WERI-Rb-1 (cell line): ENCODE data around the gene SLC10A7.

Experiments used
- DNase-seq: peaks from one replicate; pipeline ENCODE4 v3.0.0-alpha.2; 2020
- H3K27ac ChIP-seq: fragments of 250-450 bp; sonication (Bioruptor Pico); 2 replicates; pipeline ENCODE4 v1.5.1; 2020; ENCODE audit warnings: mild to moderate bottlenecking, moderate library complexity
- H3K27me3 ChIP-seq: fragments of 250-450 bp; sonication (Bioruptor Pico); 2 replicates; pipeline ENCODE4 v1.5.1; 2021; ENCODE audit warnings: mild to moderate bottlenecking, low read depth, moderate library complexity; ENCODE audit not compliant: insufficient read depth, severe bottlenecking
- H3K36me3 ChIP-seq: fragments of 250-450 bp; sonication (Bioruptor Pico); 2 replicates; pipeline ENCODE4 v1.5.1; 2020; ENCODE audit warnings: mild to moderate bottlenecking, moderate library complexity
- H3K4me3 ChIP-seq: 2 replicates; pipeline ENCODE4 v1.5.1; 2011; ENCODE audit warnings: low read depth, mild to moderate bottlenecking, control low read depth, low read length
- H3K9me3 ChIP-seq: fragments of 250-450 bp; sonication (Bioruptor Pico); 2 replicates; pipeline ENCODE4 v1.5.1; 2021; ENCODE audit warnings: mild to moderate bottlenecking, moderate library complexity; ENCODE audit not compliant: severe bottlenecking
- CTCF ChIP-seq: IDR thresholded peaks from 2 replicates; pipeline ENCODE4 v1.5.1; 2011; ENCODE audit warnings: low read depth, mild to moderate bottlenecking, control low read depth, inconsistent platforms, low read length

SLC10A7 gene

GRCh38 chr4:146534178-146534577, 12.4 kb upstream of the SLC10A7 start:
- DNase-seq: no peak
- H3K4me3 ChIP-seq: no peak overlapping the region
- no peak for TF ChIP-seq CTCF

DNA sequence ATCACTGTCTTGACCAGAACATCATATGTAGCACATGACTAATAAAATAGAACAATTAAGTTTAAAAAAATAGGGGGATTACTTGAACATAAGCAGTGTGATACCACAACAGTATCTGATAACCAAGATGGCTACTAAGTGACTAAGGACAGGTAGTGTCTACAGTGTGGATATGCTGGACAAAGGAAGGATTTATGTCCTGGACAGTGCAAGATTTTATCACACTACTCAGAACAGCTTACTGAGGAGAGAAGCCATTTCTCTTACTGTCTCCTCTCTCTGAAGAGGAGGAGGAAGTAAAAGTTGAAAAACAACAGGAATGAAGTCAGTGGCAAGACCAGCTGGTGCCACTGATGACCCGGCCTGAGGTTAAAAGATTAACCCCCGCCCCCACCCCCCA, 4.0 kb upstream of the SLC10A7 start:
- H3K36me3 ChIP-seq: peaks cover 3% of the 10 kb centered on the region; the same call in 1 of the 2 replicates
- H3K27ac ChIP-seq: peak overlapping the region; percentile 78
- H3K4me3 ChIP-seq: peak overlapping the region; percentile 23
- no peak for DNase-seq
- H3K9me3 ChIP-seq: no peaks in the 10 kb centered on the region
- no peak for TF ChIP-seq CTCF
- H3K27me3 ChIP-seq: no peaks in the 10 kb centered on the region

More at GRCh38 chr4:146534178-146534577, 12.4 kb upstream of the SLC10A7 start:
- Histone ChIP-seq H3K36me3 (no peaks in the 10 kb centered on the region), H3K9me3 (peaks cover 3% of the 10 kb centered on the region), H3K27ac (no peak overlapping the region), H3K27me3 (no peaks in the 10 kb centered on the region)

- no peak overlapping the region for H3K4me3 ChIP-seq
- TF ChIP-seq CTCF: no peak
- no peaks in the 10 kb centered on the region for H3K9me3 ChIP-seq
- H3K36me3 ChIP-seq: peaks cover 3% of the 10 kb centered on the region; the same call in 1 of the 2 replicates
- DNase-seq: no peak
- no peaks in the 10 kb centered on the region for H3K27me3 ChIP-seq
- no peak overlapping the region for H3K27ac ChIP-seq
These were observed 2.9 kb upstream of the SLC10A7 start for GRCh38 chr4:146524663-146525062.

DNA sequence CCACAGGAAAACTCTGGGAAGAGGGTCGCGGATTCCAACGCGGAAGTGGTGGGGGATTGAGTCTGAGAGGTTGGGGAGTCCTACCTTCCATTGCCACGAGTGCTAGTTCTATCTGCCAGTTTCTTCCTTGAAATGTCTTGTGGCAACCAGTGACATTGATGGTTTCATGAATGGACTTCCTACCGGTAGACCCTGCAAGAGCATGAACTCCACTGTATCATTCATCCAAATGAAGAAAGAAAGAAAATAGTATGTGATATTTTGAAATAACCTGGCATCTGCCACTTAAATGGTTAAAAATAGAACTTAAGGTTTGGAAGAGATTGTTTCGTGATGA, 1.1 kb upstream of the SLC10A7 start:
- peak overlapping the region; percentile 89 for H3K4me3 ChIP-seq
- H3K36me3 ChIP-seq: peaks cover 3% of the 10 kb centered on the region; the same call in 1 of the 2 replicates
- no peaks in the 10 kb centered on the region for H3K9me3 ChIP-seq
- no peak for TF ChIP-seq CTCF
- DNase-seq: no peak
- no peaks in the 10 kb centered on the region for H3K27me3 ChIP-seq
- peak overlapping the region; percentile 90 for H3K27ac ChIP-seq

GRCh38 chr4:146522098-146522868, 543 bp upstream of the SLC10A7 start:
- peak; percentile 95 for DNase-seq
- Histone ChIP-seq H3K9me3 (no peaks in the 10 kb centered on the region), H3K27me3 (no peaks in the 10 kb centered on the region), H3K36me3 (peaks cover 3% of the 10 kb centered on the region; the same call in 1 of the 2 replicates), H3K27ac (peak overlapping the region; percentile 90), H3K4me3 (peak overlapping the region; percentile 89)
- TF ChIP-seq CTCF: no peak
